Activated CD8-positive, alpha-beta memory T cell treated with anti-CD3 and anti-CD28 coated beads for 36 hours (primary cell): ENCODE measurements around the gene TTC31. TPM values are rescaled to one million over a fixed set of nuclear protein-coding genes. Genes with fewer than 3 reads are reported as not detected.

Experiments used
- CTCF ChIA-PET: fragments of 350-600 bp; sonication (Branson Sonifier 250); formaldehyde crosslinking; loops from one replicate; lab custom pipeline; 2021; ENCODE audit warnings: antibody characterized with exemption; lab: Charles Lee
- POLR2A ChIA-PET: fragments of 350-600 bp; sonication (Branson Sonifier 250); formaldehyde crosslinking; loops from one replicate; lab custom pipeline; 2021; ENCODE audit warnings: antibody characterized with exemption; lab: Charles Lee
- total RNA-seq, 2 experiments: library from RNA; stranded (reverse); gene quantifications; one replicate each; pipeline ENCODE4 v1.2.3, GENCODE V29; 2021

TTC31 gene
- total RNA-seq, 2 experiments from 2014 or later, result 22.9 to 23.5 TPM

DNA sequence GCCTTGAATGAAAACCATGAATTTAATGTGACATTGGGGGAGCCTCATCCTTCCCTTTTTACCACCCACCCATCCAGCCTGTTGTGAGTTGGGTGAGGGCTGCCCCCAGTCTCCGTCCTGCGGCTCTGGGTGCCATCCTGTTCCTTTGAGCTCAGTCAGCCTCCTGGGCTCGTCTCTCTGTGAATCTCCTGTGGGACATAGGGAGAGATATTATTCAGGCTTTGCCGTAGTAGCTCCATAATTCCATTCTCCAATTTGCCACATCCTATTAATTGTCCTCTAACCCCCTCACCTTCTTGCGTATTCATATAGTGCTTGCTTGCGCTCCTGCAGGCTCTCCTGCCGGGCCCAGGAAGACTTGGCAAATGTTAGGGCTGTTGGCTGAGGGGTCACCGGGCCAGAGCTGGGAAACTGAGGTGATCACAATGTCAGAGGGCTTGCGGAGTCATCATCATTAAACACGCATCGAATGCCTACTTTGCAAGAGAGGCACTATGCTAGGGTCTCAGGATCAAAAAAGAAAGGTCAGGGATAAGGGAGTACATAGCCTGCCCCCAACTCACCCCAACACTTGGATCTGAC, 43.9 kb downstream of the TTC31 start:
- POLR2A ChIA-PET, result no interaction called here
- CTCF ChIA-PET, result interaction anchor here (0.5 to 1.4 kb wide), 3 partner anchors 45 to 314 kb away, joined by 3 to 4 read pairs (median 4); no protein-coding TSS in a partner anchor

DNA sequence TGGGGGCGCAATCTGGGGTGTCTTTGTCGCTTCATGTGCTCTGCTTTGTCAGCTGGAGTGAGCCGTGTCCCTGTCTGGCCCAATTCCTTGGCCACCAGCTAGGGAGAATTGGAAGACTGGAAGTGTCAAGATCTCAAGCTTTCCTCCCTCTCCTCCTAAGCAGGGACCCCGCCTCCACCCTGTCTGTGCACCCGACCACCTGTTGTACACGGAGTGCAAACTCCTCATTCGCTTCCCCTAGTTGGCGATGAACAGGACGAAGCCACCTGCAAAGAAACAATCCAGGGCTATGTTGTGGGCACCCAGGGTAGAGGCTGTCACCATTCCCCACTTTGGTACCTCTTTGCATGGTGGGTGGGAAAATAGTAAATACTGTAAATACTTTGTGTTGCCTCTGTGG, 44.9 kb downstream of the TTC31 start:
- ChIA-PET POLR2A (no interaction called here), CTCF (interaction anchor here (0.8 to 1.5 kb wide), 2 partner anchors 18 to 61 kb away, joined by 3 read pairs; no protein-coding TSS in a partner anchor)

DNA sequence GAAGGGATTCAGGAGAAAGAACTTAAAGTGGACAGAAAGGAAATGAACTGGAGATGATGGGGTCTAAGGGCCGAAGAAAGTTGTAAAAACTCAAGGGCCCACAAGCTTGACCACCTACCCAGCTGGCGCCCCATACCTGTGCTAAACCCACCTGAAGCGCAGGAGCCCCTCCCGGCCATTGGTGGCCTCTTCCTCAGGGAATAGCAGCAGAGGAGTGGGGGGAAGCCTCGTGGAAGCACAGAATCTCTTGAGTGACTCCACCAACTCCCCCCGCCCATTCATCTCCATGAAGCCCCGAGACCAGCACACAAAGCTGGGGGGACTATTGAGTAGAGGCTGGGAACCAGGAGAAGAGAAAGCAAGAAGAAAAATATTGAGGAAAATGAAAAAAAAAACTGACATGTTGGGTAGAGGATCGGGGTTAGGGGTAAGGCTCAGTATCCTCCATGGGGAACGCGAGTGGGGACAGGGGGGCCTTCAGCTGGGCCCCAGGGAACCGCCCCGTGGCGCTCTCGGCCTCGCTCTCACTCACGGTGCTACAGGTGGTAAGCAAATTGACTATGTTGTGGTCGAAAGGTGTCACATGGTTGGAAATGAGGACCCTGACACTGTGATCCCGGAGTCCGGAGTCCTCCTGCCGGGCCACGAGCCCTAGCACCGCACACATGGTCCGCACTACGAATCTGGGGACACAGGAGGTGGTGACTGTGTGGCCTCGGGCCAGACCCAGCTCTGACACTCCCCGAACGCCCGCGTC, 45.9 kb downstream of the TTC31 start:
- CTCF ChIA-PET, result interaction anchor here (1.3 to 4.1 kb wide), 7 partner anchors 9 to 69 kb away, joined by 3 to 20 read pairs (median 7); partner anchors contain the start of genes CCDC142, LBX2, MRPL53 and TTC31
- POLR2A ChIA-PET, result interaction anchor here (0.6 to 1.5 kb wide), 6 partner anchors 14 to 72 kb away, joined by 3 to 7 read pairs (median 4); partner anchors contain the start of genes LBX2, MRPL53, TLX2 and WBP1

DNA sequence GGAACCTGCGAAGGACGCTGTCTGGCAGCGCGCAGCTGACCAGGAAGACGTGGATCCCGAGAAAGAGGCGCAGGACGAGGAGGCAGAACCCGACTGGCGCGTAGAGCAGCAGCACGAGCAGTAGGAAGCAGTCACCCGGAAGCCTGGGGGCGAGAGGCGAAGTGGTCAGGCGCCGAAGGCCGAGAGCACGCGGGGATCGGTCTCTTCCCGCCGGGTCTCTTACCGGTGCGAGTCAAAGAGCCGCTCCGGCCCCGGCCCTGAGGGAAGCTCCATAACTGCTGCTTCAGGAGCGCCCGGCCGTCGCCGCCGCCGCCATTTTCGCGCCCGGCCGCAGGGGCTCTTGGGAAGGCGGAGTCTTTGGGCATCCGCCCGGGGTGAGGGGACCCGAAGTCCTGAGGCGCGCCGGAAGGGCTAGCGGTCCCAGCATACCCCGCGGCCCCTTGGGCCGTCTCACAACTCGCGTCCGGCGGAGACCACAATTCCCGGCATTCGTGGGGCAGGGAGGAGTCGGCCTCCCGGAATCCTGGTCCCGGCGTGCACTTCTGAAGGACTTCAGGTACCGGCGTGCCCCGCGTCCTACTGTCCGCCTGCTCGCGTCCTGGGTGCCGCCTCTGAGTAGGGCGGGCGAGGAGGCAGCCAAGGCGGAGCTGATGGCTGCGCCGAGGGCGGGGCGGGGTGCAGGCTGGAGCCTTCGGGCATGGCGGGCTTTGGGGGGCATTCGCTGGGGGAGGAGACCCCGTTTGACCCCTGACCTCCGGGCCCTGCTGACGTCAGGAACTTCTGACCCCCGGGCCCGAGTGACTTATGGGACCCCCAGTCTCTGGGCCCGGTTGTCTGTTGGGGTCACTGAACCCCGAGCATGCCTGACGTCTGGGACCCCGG, 46.7 kb downstream of the TTC31 start, which contains the start of the genes AUP1 and HTRA2:
AUP1 (minus strand) TSS at position 350 of the 882 bp plus-strand sequence; CDS start at position 273, 77 bp downstream.
HTRA2 (plus strand) TSS at position 577 of the 882 bp plus-strand sequence; CDS start at position 651, 74 bp downstream.
- ChIA-PET CTCF (interaction anchor here (0.6 to 4.1 kb wide), 9 partner anchors 10 to 73 kb away, joined by 3 to 20 read pairs (median 5); partner anchors contain the start of genes CCDC142, LBX2, MRPL53 and TTC31), POLR2A (interaction anchor here (0.5 to 1.7 kb wide), 9 partner anchors 15 to 330 kb away, joined by 3 to 8 read pairs (median 6); partner anchors contain the start of genes LBX2, MRPL53, TLX2 and WBP1)

DNA sequence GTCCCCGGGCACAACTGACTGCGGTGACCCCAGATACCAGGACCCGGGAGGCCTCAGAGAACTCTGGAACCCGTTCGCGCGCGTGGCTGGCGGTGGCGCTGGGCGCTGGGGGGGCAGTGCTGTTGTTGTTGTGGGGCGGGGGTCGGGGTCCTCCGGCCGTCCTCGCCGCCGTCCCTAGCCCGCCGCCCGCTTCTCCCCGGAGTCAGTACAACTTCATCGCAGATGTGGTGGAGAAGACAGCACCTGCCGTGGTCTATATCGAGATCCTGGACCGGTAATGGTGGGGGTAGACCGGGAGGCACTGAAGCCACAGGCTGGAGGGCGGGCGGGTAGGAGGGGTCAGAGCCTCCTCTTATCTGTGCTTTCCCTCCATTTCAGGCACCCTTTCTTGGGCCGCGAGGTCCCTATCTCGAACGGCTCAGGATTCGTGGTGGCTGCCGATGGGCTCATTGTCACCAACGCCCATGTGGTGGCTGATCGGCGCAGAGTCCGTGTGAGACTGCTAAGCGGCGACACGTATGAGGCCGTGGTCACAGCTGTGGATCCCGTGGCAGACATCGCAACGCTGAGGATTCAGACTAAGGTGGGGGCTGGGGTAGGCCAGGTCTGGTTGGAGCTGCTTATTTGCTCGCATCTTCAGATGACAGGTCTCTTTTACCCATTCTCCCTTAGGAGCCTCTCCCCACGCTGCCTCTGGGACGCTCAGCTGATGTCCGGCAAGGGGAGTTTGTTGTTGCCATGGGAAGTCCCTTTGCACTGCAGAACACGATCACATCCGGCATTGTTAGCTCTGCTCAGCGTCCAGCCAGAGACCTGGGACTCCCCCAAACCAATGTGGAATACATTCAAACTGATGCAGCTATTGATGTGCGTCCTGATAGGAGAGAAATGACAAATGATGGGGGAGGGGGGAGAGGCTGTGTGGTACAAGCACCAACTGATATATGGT, 47.6 kb downstream of the TTC31 start:
- ChIA-PET CTCF (interaction anchor here (0.8 to 4.1 kb wide), 7 partner anchors 8 to 74 kb away, joined by 3 to 20 read pairs (median 7); partner anchors contain the start of genes CCDC142, LBX2, MRPL53 and TTC31), POLR2A (interaction anchor here (0.5 to 1.7 kb wide), 11 partner anchors 15 to 331 kb away, joined by 3 to 10 read pairs (median 6); partner anchors contain the start of gene WBP1)

DNA sequence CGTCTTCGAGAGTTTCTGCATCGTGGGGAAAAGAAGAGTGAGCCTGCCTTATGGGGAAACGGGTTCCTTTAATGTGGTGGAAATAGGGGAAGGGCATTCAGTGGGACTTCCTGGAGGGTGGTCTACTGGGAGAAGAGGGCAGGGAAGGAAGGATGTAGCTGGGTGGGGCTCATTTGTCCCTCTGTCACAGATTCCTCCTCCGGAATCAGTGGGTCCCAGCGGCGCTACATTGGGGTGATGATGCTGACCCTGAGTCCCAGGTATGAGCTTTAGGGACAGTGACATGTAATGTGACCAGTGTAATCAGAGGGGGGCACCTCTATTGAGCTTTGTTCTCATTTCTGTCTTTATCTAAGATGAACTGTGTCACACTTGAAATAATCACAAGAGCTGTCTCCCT, 48.8 kb downstream of the TTC31 start:
- CTCF ChIA-PET, result interaction anchor here (0.8 to 4.1 kb wide), 5 partner anchors 10 to 55 kb away, joined by 3 to 20 read pairs (median 5); partner anchors contain the start of genes CCDC142 and TTC31
- POLR2A ChIA-PET, result interaction anchor here (0.6 to 1.2 kb wide), 4 partner anchors 16 to 73 kb away, joined by 3 to 8 read pairs (median 4); partner anchors contain the start of genes CCDC142 and WBP1

DNA sequence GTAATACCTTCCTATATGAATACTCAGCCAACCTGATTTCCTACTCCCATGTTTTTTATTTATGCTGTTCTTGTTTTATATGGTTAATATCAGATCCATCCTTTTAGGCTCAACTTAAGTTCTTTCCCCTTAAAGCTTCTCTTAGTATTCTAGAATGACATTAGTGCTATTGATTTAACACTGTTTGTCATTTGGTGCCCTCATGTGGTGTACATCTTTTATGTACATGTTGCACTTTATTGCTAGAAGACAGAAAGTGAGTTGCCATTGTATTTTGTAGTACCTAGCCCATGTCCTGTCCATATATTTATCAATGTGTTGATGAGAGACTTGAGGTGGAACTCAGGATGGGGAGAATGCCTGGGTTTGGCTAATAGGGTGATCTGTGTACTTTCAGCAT, 49.3 kb downstream of the TTC31 start:
- POLR2A ChIA-PET, result interaction anchor here (0.9 to 1.2 kb wide), 2 partner anchors 17 to 50 kb away, joined by 3 to 8 read pairs; partner anchors contain the start of gene CCDC142
- CTCF ChIA-PET, result interaction anchor here (0.8 to 4.1 kb wide), 7 partner anchors 19 to 140 kb away, joined by 3 to 20 read pairs (median 5); partner anchors contain the start of genes CCDC142, PCGF1 and TTC31

DNA sequence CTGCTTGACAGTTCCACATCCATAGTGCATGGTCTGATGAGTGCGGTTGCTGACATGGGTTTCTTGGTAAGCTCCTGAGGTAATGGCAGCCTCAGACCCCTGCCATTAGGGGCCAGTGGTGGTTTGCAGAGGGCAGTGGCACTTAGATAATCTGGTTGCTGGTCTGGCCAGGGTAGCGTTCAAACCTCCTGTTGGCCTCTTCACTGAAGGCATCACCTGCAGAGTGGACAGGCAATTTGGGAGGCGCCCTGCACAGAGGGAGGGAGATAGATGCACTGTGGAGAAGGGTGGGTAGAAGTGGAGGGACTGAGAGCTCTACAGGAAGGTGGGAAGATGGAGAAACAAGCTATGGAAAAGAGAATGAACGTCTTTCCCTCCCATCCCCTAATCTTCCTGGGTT, 50.6 kb downstream of the TTC31 start:
- ChIA-PET POLR2A (no interaction called here), CTCF (interaction anchor here (1.1 to 1.5 kb wide), 4 partner anchors 13 to 142 kb away, joined by 3 to 5 read pairs (median 4); partner anchors contain the start of gene PCGF1)

DNA sequence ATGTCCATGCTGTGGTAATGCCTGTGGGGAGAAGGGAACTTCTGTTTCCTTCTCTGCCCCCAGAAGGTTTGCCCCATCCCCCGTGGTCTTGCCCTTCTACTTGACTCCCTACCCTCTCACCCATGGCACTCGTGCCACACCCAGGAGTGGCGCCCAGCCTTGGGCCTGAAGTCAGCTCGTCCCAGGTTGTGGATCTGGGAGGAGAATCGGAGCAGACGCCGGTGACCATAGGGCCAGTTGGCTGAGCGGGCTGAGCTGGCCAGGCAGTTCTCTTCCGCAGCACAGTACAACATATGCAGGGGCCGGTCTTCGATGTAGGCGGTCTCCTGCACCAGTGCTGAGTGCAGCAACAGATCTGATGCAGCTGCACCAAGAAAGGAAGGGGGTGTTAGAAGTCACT, 51.5 kb downstream of the TTC31 start:
- POLR2A ChIA-PET, result no interaction called here

DNA sequence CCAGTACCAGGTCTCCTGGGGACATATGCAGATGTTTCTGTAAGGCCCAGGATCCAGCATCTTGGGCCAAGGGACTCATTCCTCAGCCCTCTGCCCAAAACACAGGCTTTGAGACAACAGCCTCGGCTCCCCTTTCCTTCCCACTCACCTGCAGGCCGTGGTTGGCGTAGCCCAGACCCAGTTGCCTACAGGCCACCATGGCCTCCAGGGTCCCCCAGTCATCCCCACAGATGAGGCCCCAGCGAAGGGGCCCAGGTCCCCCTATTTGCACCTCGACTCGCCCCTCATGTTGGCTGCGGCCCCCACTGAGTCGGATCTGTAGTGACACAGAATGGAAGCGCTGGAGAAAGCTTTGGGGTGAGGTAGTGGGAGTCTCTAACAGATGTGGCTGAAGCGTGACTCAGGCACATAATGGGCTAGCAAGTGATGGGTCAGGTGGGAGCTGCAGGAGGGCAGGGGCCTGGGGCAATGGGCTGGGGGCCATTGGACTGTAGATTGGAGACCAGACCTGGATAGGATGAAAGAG, 52.6 kb downstream of the TTC31 start:
- CTCF ChIA-PET, result no interaction called here
- POLR2A ChIA-PET, result no interaction called here

More for the DNA sequence above, 51.5 kb downstream of the TTC31 start:
- CTCF ChIA-PET, result interaction anchor here (1.3 kb wide), 1 partner anchor 14 kb away, joined by 3 read pairs; no protein-coding TSS in a partner anchor

DNA sequence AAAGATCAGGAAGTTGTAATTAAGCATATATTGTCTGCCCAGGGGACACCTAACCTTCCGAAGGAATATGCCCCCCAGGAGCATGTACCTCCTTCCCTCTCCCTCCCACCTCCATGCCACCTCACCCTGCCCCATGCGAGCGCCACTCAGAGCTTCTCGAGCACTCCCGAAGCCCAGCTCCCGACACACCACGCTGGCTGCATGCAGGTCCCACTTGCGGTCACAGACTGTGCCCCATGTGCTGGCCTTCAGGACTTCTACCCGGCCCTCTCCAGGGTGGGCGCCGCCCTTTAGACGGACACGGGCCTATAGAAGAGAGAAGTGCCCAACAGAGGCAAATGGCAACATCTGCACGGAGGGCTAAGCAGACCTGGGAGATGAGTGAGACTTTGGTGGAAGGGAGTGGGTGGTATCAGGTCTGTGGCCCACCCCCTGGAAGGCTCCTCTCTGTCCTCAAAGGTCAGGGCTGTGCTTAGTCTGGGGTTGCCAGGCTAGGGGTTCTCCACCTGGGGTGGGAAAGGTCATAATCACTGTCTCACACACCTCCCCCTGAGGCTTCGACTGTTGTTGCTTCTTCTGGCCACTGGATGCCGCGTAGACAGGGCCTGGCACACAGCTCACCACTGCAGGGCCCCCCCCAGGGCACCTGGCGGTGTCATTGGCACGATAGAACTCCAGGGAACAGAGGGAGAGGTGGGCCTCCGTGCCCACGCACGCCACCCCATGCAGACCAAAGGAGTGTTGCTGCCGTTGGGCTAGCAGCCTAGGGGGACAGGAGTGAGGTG, 53.5 kb downstream of the TTC31 start:
- POLR2A ChIA-PET, result no interaction called here

DNA sequence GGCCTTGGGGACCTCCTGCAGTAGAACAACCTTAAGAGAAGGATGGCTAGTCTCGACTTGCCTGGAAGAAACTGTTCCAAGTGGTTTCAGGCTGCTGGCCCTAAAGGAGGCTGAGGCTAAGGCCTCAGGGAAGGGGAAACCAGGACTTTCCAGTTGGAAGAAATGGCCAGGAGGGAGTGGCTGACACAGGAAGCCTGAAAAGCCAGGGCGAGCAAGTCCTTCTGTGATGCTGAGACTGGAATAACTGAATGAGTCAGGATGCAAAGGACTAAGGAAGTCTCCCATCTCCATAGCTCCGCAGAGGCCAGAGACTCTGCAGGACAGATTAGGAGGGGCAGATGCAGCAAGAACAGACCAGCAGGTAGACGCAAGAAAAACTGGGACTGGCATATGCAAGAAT, 54.3 kb downstream of the TTC31 start:
- POLR2A ChIA-PET, result no interaction called here
- CTCF ChIA-PET, result no interaction called here

More for the DNA sequence above, 53.5 kb downstream of the TTC31 start:
- CTCF ChIA-PET, result no interaction called here

DNA sequence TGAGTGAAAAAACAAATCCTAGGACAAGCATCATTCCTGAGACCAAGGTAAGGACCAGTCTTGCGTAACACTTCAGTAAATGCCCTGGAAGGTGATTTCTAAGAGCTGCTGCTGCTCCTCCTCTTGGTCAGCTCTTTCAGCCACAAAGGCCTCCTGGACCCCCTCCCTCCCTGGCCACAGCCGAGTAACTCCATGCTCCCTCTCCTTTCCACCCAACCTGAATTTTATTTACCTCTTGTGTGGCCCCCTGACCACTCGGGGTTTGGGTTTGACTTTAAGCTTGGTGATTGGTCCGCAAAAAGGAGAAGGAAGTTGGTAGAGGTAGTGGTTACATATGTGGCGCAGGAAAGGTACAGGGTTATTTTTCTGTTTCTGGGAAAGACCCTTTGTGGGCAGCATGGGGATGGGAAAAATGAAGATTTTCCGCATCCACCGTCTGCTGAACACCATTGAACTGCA, 56.0 kb downstream of the TTC31 start:
- CTCF ChIA-PET, result interaction anchor here (1.0 to 1.2 kb wide), 2 partner anchors 19 to 164 kb away, joined by 3 to 4 read pairs; no protein-coding TSS in a partner anchor
- POLR2A ChIA-PET, result no interaction called here

DNA sequence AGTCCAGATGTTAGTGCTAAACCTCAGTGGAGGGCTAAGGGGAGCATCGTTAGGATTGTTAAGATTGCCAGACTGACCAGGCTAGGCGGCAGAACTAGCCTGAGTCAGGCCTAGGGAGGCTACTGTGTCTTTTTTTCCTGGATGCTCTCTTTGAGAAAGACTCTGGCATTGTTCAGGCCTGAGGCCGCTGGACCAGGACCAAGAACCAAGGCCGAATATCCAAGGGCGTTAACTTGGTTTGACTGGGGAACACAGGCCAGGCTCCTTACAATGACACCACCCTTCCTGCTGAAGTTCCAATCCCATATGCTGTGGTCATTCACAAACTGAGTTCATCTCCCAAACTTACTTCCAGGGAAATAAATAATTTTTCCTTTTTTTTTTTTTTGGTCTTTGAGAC, 57.4 kb downstream of the TTC31 start:
- ChIA-PET POLR2A (no interaction called here), CTCF (no interaction called here)

DNA sequence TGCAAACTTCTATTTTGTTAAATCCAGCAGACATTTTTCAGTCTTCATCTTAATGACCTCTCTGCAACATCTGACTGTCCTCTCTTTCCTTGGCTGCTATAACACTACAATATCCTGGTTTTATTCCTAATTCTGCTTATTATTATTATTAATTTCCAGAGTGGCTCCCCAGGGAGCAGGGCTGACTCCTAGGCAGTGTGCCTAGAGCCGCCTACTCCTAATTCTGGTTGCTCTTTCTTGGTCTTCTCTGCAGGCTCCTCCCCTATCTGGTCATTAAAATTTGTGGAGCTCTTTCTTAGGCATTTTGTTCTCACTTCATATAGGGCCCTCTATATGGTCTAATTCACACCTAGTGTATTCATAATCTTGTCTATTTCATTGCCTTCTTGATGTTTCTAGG, 60.1 kb downstream of the TTC31 start:
- ChIA-PET POLR2A (interaction anchor here (0.7 kb wide), 1 partner anchor 28 kb away, joined by 3 read pairs; no protein-coding TSS in a partner anchor), CTCF (interaction anchor here (0.7 kb wide), 1 partner anchor 269 kb away, joined by 3 read pairs; no protein-coding TSS in a partner anchor)
